Natural killer cell (primary cell): ENCODE results near the gene ZDHHC1. TPM values are rescaled to one million over a fixed set of nuclear protein-coding genes. Genes with fewer than 3 reads are reported as not detected.

ENCODE experiments used
- ATAC-seq, 3 donors: fragments of 150-1000 bp in 2 of 3; fragments of 200-7000 bp in 1 of 3; cut with Tn5 transposase; 1 replicate in 1 of 3; 2 replicates in 2 of 3; pipeline ENCODE4 v1.10.0; 2021; ENCODE audit warnings: mild to moderate bottlenecking in 2 of 3, moderate library complexity in 2 of 3
- DNase-seq, 2 donors: peaks; one replicate each; pipeline versions ENCODE4 v3.0.0 to v3.0.0-alpha.2; 2013 to 2021; ENCODE audit warnings: mixed read lengths in 1 of 2
- H3K27ac ChIP-seq: one replicate; pipeline ENCODE4 v1.5.1; 2013; ENCODE audit warnings: mild to moderate bottlenecking, low read length
- H3K27me3 ChIP-seq: one replicate; pipeline ENCODE4 v1.6.1; 2013; ENCODE audit warnings: low read length; ENCODE audit not compliant: control insufficient read depth, insufficient read depth
- H3K36me3 ChIP-seq: one replicate; pipeline ENCODE4 v1.6.1; 2013; ENCODE audit warnings: low read length; ENCODE audit not compliant: control insufficient read depth, insufficient read depth
- H3K4me1 ChIP-seq: one replicate; pipeline ENCODE4 v1.6.1; 2013; ENCODE audit warnings: low read length; ENCODE audit not compliant: control insufficient read depth, insufficient read depth
- H3K4me3 ChIP-seq: one replicate; pipeline ENCODE4 v1.5.1; 2013; ENCODE audit warnings: low read length
- H3K9me3 ChIP-seq: one replicate; pipeline ENCODE4 v1.6.1; 2013; ENCODE audit warnings: low read length; ENCODE audit not compliant: control insufficient read depth, insufficient read depth
- H3K27ac Mint-ChIP-seq, 2 donors: one replicate each; pipeline ENCODE4 v1.8.0; 2022; ENCODE audit warnings: mild to moderate bottlenecking in 2 of 2, mixed read lengths in 2 of 2, moderate library complexity in 1 of 2
- H3K27me3 Mint-ChIP-seq, 2 donors: one replicate each; pipeline ENCODE4 v1.8.0; 2022; ENCODE audit warnings: low read depth in 2 of 2, mixed read lengths in 2 of 2
- H3K36me3 Mint-ChIP-seq: one replicate; pipeline ENCODE4 v1.8.0; 2022; ENCODE audit warnings: mixed read lengths
- H3K4me1 Mint-ChIP-seq, 2 donors: one replicate each; pipeline ENCODE4 v1.8.0; 2022; ENCODE audit warnings: mixed read lengths in 2 of 2
- H3K4me3 Mint-ChIP-seq: one replicate; pipeline ENCODE4 v1.8.0; 2022; ENCODE audit warnings: mild to moderate bottlenecking, moderate library complexity, mixed read lengths
- H3K9me3 Mint-ChIP-seq, 2 donors: one replicate each; pipeline ENCODE4 v1.8.0; 2022; ENCODE audit warnings: mixed read lengths in 2 of 2
- CTCF ChIP-seq: fragments of 200-600 bp; IDR thresholded peaks from one replicate; pipeline ENCODE4 v1.8.0; 2022; ENCODE audit warnings: antibody characterized with exemption
- WGBS: methylation state at CpG from one replicate; pipeline ENCODE4 v1.1.7; 2013; ENCODE audit warnings: missing lambda C conversion rate; ENCODE audit not compliant: insufficient coverage; 5-methylcytosine and 5-hydroxymethylcytosine counted together
- intact Hi-C: fragments of 100-400 bp; cut with micrococcal nuclease; formaldehyde crosslinking; loops from one replicate; pipeline ENCODE4 v1.14.2; 2022
- total RNA-seq, 4 donors: library from RNA; stranded (reverse); fragments of 120-200 nt in 1 of 4; gene quantifications; one replicate each; pipeline versions ENCODE4 v1.2.3 to v1.2.4, GENCODE V29; 2013 to 2022

The ZDHHC1 gene
- total RNA-seq, 3 donors from 2014 or later (not counting 1 experiment from before 2014, with no cell fraction given) = 0.88 to 2.5 (median 1.8) TPM

- Histone ChIP-seq H3K4me3 (no peak overlapping the region), H3K36me3 (no peaks in the 10 kb centered on the region), H3K27me3 (peaks cover 27% of the 10 kb centered on the region), H3K9me3 (no peaks in the 10 kb centered on the region), H3K27ac (no peak overlapping the region), H3K4me1 (peaks cover 54% of the 10 kb centered on the region)
- Mint-ChIP-seq H3K9me3 (no peaks in the 10 kb centered on the region), H3K4me3 (peak overlapping the region; percentile 40), H3K36me3 (no peaks in the 10 kb centered on the region), H3K27ac (peak overlapping the region in 1 of 2 donors; percentile 42), H3K4me1 (peaks cover 5 to 24% of the 10 kb centered on the region in 2 donors), H3K27me3 (peaks cover 9 to 32% of the 10 kb centered on the region in 2 donors)
- no peak for TF ChIP-seq CTCF
- ATAC-seq = no peak
- 72% methylated on average over 15 of the region's 15 CpGs for WGBS
- intact Hi-C loops = no loop called here
- DNase-seq = no peak
Measured at GRCh38 chr16:67391424-67392300, 24.6 kb downstream of the ZDHHC1 start.

GRCh38 chr16:67390816-67391423 lies 25.4 kb downstream of the ZDHHC1 start:
- peak overlapping the region in 1 of 2 donors; percentile 42 for H3K27ac Mint-ChIP-seq
- ATAC-seq (no peak), DNase-seq (no peak)
- Histone ChIP-seq H3K9me3 (no peaks in the 10 kb centered on the region), H3K4me1 (peaks cover 54% of the 10 kb centered on the region), H3K36me3 (no peaks in the 10 kb centered on the region), H3K27ac (no peak overlapping the region), H3K4me3 (no peak overlapping the region), H3K27me3 (peaks cover 25% of the 10 kb centered on the region)
- no peak overlapping the region for H3K4me3 Mint-ChIP-seq
- no peaks in the 10 kb centered on the region for H3K36me3 Mint-ChIP-seq
- no peak for TF ChIP-seq CTCF
- 91% methylated on average over 11 of the region's 11 CpGs for WGBS
- intact Hi-C loops = no loop called here
- H3K27me3 Mint-ChIP-seq = peaks cover 9 to 32% of the 10 kb centered on the region in 2 donors
- H3K9me3 Mint-ChIP-seq = no peaks in the 10 kb centered on the region
- H3K4me1 Mint-ChIP-seq = peaks cover 5 to 24% of the 10 kb centered on the region in 2 donors

- no peak overlapping the region for H3K4me3 ChIP-seq
- no peak overlapping the region for H3K27ac Mint-ChIP-seq
Measured at GRCh38 chr16:67389911-67390815, 26.1 kb downstream of the ZDHHC1 start.

More at GRCh38 chr16:67389911-67390815, 26.1 kb downstream of the ZDHHC1 start:
- DNase-seq = no peak
- 62% methylated on average over 27 of the region's 27 CpGs for WGBS
- Histone ChIP-seq H3K36me3 (no peaks in the 10 kb centered on the region), H3K9me3 (no peaks in the 10 kb centered on the region), H3K27ac (no peak overlapping the region), H3K4me1 (peaks cover 47% of the 10 kb centered on the region), H3K27me3 (peaks cover 21% of the 10 kb centered on the region)
- no peak for TF ChIP-seq CTCF
- Mint-ChIP-seq H3K4me1 (peaks cover 5 to 24% of the 10 kb centered on the region in 2 donors), H3K9me3 (no peaks in the 10 kb centered on the region), H3K4me3 (no peak overlapping the region), H3K36me3 (no peaks in the 10 kb centered on the region), H3K27me3 (peaks cover 9 to 34% of the 10 kb centered on the region in 2 donors)
- intact Hi-C loops = no loop called here
- ATAC-seq = peak in 1 of 3 donors; percentile 33
